Esophagus muscularis mucosa (tissue), 4 donors: ENCODE measurements around the gene GSTM3. TPM values are rescaled to one million over a fixed set of nuclear protein-coding genes. Genes with fewer than 3 reads are reported as not detected.

Source experiments
- total RNA-seq, 4 donors: library from RNA; depleted of rRNA; stranded (reverse); fragments of >200 nt; gene quantifications; one replicate each; pipeline versions ENCODE4 v1.1.0 to v1.2.1, GENCODE V29; 2016

GSTM3 gene
- total RNA-seq, 4 donors from 2014 or later, result 64.6 to 111 (median 76.9) TPM

Other genes with a start within 250 kb of the GSTM3 start
- 10 to 100 TPM in 2 of 4 donors, 1 to 10 TPM in 2; 6.2 to 16.4 (median 8.2) TPM for gene CYB561D1, start 246.9 kb downstream of the GSTM3 start, total RNA-seq
- gene AMIGO1, start 231.3 kb downstream of the GSTM3 start, total RNA-seq, result 10 to 100 TPM in 2 of 4 donors, 1 to 10 TPM in 2; 8.4 to 23.7 (median 14.0) TPM
- not detected for gene GPR61, start 201.2 kb downstream of the GSTM3 start, total RNA-seq
- 1 to 10 TPM; 5.9 to 7.2 (median 6.6) TPM for gene GNAI3, start 192.4 kb downstream of the GSTM3 start, total RNA-seq
- under 1 TPM in 1 of 4 donors, not detected in 3; 0.33 TPM for gene GNAT2, start 121.4 kb downstream of the GSTM3 start, total RNA-seq
- 10 to 100 TPM; 23.7 to 38.8 (median 33.2) TPM for gene AMPD2, start 121.2 kb downstream of the GSTM3 start, total RNA-seq
- 10 to 100 TPM; 33.1 to 43.1 (median 39.1) TPM for gene GSTM4, start 84.9 kb downstream of the GSTM3 start, total RNA-seq
- 10 to 100 TPM; 19.9 to 59.0 (median 39.3) TPM for gene GSTM2, start 73.0 kb downstream of the GSTM3 start, total RNA-seq
- gene GSTM1, start 53.2 kb downstream of the GSTM3 start, total RNA-seq, result 10 to 100 TPM in 1 of 4 donors, not detected in 3; 23.1 TPM
- gene GSTM5, start 28.8 kb downstream of the GSTM3 start, total RNA-seq, result 1 to 10 TPM; 4.2 to 7.6 (median 6.0) TPM
- gene EPS8L3, start 22.9 kb upstream of the GSTM3 start, total RNA-seq, result under 1 TPM in 1 of 4 donors, not detected in 3; 0.52 TPM
- 10 to 100 TPM; 27.0 to 92.6 (median 48.1) TPM for gene CSF1, start 169.8 kb upstream of the GSTM3 start, total RNA-seq
- 100 to 1,000 TPM in 1 of 4 donors, 10 to 100 TPM in 3; 72.1 to 111 (median 91.0) TPM for gene AHCYL1, start 243.7 kb upstream of the GSTM3 start, total RNA-seq